SW480 (cell line): Measurements from ENCODE around the gene TMX3.

Source experiments
- DNase-seq: peaks from one replicate; pipeline ENCODE4 v3.0.0-alpha.2; 2016; ENCODE audit warnings: low spot score

Gene TMX3

GRCh38 chr18:68713131-68713530 is 1.8 kb downstream of the TMX3 start:
- no peak for DNase-seq

- DNase-seq: no peak
These were observed 7.3 kb downstream of the TMX3 start for GRCh38 chr18:68707646-68708045.

GRCh38 chr18:68705119-68705518 is 9.8 kb downstream of the TMX3 start:
- DNase-seq: no peak

GRCh38 chr18:68703326-68703725 is 11.6 kb downstream of the TMX3 start:
- no peak for DNase-seq

GRCh38 chr18:68701353-68701752 is 13.6 kb downstream of the TMX3 start:
- DNase-seq: no peak

GRCh38 chr18:68699043-68699442 is 15.9 kb downstream of the TMX3 start:
- no peak for DNase-seq

- DNase-seq: no peak
These were observed 18.0 kb downstream of the TMX3 start for GRCh38 chr18:68696937-68697336.

GRCh38 chr18:68694316-68694715 is 20.6 kb downstream of the TMX3 start:
- no peak for DNase-seq

- no peak for DNase-seq
These were observed 21.7 kb downstream of the TMX3 start for GRCh38 chr18:68693091-68693815.

GRCh38 chr18:68679528-68679927 is 35.4 kb downstream of the TMX3 start:
- no peak for DNase-seq

- no peak for DNase-seq
These were observed 38.0 kb downstream of the TMX3 start for GRCh38 chr18:68676913-68677312.

- no peak for DNase-seq
These were observed 47.8 kb downstream of the TMX3 start for GRCh38 chr18:68667121-68667520.

GRCh38 chr18:68666381-68666780 is 48.5 kb downstream of the TMX3 start:
- no peak for DNase-seq

- DNase-seq: no peak
These were observed 49.3 kb downstream of the TMX3 start for GRCh38 chr18:68665628-68666027.

- DNase-seq: no peak
These were observed 52.2 kb downstream of the TMX3 start for GRCh38 chr18:68662754-68663153.

GRCh38 chr18:68660354-68661183 is 54.3 kb downstream of the TMX3 start:
- DNase-seq: peak; percentile 33

GRCh38 chr18:68648191-68648590 is 66.7 kb downstream of the TMX3 start:
- DNase-seq: no peak

- DNase-seq: no peak
These were observed 72.9 kb downstream of the TMX3 start for GRCh38 chr18:68642003-68642402.

GRCh38 chr18:68640861-68641260 is 74.0 kb downstream of the TMX3 start:
- DNase-seq: no peak

GRCh38 chr18:68638613-68639012 is 76.3 kb downstream of the TMX3 start:
- no peak for DNase-seq

- DNase-seq: no peak
These were observed 87.1 kb downstream of the TMX3 start for GRCh38 chr18:68627812-68628211.
